ENCODE results near the gene PNPLA1.

Gene PNPLA1

GRCh38 chr6:36335465-36336207 is 65.8 kb downstream of the PNPLA1 start:
- Histone ChIP-seq H3K9me3 (ENCODE audit: control insufficient read depth, insufficient read depth, low read depth, low read length) (no peaks in the 10 kb centered on the region), H3K4me1 (ENCODE audit: control insufficient read depth, insufficient read depth, low read length) (peaks cover 3% of the 10 kb centered on the region), H3K4me3 (ENCODE audit: low read depth, low read length) (no peak overlapping the region), H3K27ac (ENCODE audit: extremely low read depth, low read depth, low read length) (no peak overlapping the region), H3K36me3 (ENCODE audit: control insufficient read depth in 2 of 2, insufficient read depth in 1 of 2, low read length in 2 of 2) (no peaks in the 10 kb centered on the region)
- TF ChIP-seq ELK4 (IDR thresholded peaks at IDR 0.05; ENCODE audit: borderline replicate concordance, low read depth, low read length), result no peak
- no peak for TF ChIP-seq ZFP69B (tag by site-specific recombination; IDR thresholded peaks at IDR 0.05)
- TF ChIP-seq ZNF555 (tag by site-specific recombination; conservative IDR thresholded peaks at IDR 0.05), result no peak
- no peak for TF ChIP-seq REST (tag by site-specific recombination; IDR thresholded peaks at IDR 0.05)
- no peak for TF ChIP-seq ZNF302 (tag by site-specific recombination; IDR thresholded peaks at IDR 0.05; ENCODE audit: low read depth)
- no peak for TF ChIP-seq ZNF501 (tag by site-specific recombination; IDR thresholded peaks at IDR 0.05)
- no peak for TF ChIP-seq ZBTB44 (tag by site-specific recombination; IDR thresholded peaks at IDR 0.05)
- POLR2A ChIA-PET, result no interaction called here
- CTCF ChIA-PET, result interaction anchor here (0.6 to 3.8 kb wide), 4 partner anchors 17 to 580 kb away, joined by 3 to 17 read pairs (median 9); no protein-coding TSS in a partner anchor

GRCh38 chr6:36336208-36336710 is 66.4 kb downstream of the PNPLA1 start:
- ChIA-PET CTCF (interaction anchor here (0.6 to 17.7 kb wide), 4 partner anchors 9 to 580 kb away, joined by 3 to 234 read pairs (median 10); no protein-coding TSS in a partner anchor), POLR2A (no interaction called here)
- no peaks in the 10 kb centered on the region for H3K9me3 ChIP-seq (ENCODE audit: control insufficient read depth, insufficient read depth, low read depth, low read length)
- H3K27ac ChIP-seq (ENCODE audit: extremely low read depth, low read depth, low read length), result no peak overlapping the region
- H3K4me1 ChIP-seq (ENCODE audit: control insufficient read depth, insufficient read depth, low read length), result peaks cover 3% of the 10 kb centered on the region
- no peaks in the 10 kb centered on the region for H3K36me3 ChIP-seq (ENCODE audit: control insufficient read depth in 2 of 2, insufficient read depth in 1 of 2, low read length in 2 of 2)
- H3K4me3 ChIP-seq (ENCODE audit: low read depth, low read length), result no peak overlapping the region
- TF ChIP-seq SP3 (tag by site-specific recombination; IDR thresholded peaks at IDR 0.05) (no peak), SCRT1 (tag by site-specific recombination; IDR thresholded peaks at IDR 0.05; ENCODE audit: borderline replicate concordance) (no peak), RBAK (tag by site-specific recombination; IDR thresholded peaks at IDR 0.05) (no peak)

GRCh38 chr6:36336779-36337241 is 67.0 kb downstream of the PNPLA1 start, which contains the start of gene BNIP5:
Gene BNIP5 (minus strand): TSS chr6:36336888. CDS start chr6:36330690, 6,198 bp downstream.
- H3K9me3 ChIP-seq (ENCODE audit: control insufficient read depth, insufficient read depth, low read depth, low read length), result no peaks in the 10 kb centered on the region
- no peaks in the 10 kb centered on the region for H3K36me3 ChIP-seq (ENCODE audit: control insufficient read depth in 2 of 2, insufficient read depth in 1 of 2, low read length in 2 of 2)
- TF ChIP-seq SCRT2 (tag by site-specific recombination; IDR thresholded peaks at IDR 0.05) (peak; percentile 82), ZNF701 (tag by site-specific recombination; IDR thresholded peaks at IDR 0.05) (no peak)
- H3K4me3 ChIP-seq (ENCODE audit: low read depth, low read length), result no peak within 1 kb of the TSS
- no peak within 1 kb of the TSS for H3K27ac ChIP-seq (ENCODE audit: extremely low read depth, low read depth, low read length)
- CTCF ChIA-PET, result interaction anchor here (0.7 to 17.7 kb wide), 3 partner anchors 9 to 22 kb away, joined by 3 to 234 read pairs (median 4); no protein-coding TSS in a partner anchor
- H3K4me1 ChIP-seq (ENCODE audit: control insufficient read depth, insufficient read depth, low read length), result peaks cover 3% of the 10 kb centered on the region
- POLR2A ChIA-PET, result no interaction called here

All from HEK293 (cell line).